ENCODE data around the gene SRPRB.

SRPRB gene

DNA sequence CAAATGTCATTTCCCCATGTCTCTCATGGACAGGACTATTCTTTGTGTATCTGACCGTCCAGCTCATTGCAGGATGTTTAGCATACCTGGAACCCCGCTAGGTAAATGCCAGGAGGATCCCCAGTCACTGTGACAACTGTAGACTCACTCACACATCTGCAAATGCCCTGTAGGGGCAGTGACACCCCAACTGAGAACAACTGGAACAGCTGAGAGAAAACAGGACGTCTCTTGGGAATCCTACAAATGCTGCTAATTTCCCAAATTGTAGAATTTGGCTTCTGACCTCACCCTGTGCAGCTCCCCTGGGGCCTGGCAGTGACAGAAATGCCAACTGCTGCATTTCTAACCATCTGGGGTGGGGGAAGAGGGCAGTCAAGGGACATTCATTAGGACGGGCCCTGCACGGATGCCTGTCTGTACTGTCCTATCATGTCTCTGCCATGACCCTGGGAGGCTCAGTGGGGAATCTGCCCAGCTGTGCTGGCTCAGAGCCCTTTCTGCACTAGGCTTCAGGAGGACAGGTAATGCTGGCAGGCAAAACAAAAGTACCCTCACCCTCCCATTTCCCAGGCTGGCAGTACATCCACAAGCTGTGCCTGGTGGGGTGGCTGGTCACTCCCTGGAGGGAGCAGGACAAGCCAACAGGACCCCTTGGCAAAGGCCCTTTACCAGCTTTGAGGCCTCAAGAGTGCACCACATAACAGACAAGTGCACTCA lies 59.7 kb downstream of the SRPRB start:
- Histone ChIP-seq H3K4me3 (ENCODE audit: low read length in 2 of 2) (no peak overlapping the region), H3K36me3 (replicated peaks in 1 of 2; ENCODE audit: control insufficient read depth in 2 of 2, insufficient read depth in 2 of 2, low read length in 2 of 2) (no peaks in the 10 kb centered on the region), H3K23ac (ENCODE audit: low read depth, low read length, poor library complexity) (no peak overlapping the region), H2BK12ac (ENCODE audit: low read length) (no peak overlapping the region), H3K4me1 (ENCODE audit: control insufficient read depth in 2 of 2, insufficient read depth in 1 of 2, low read depth in 1 of 2, low read length in 2 of 2) (peaks cover 0 to 5% of the 10 kb centered on the region in 2 donors), H2BK15ac (ENCODE audit: low read length) (no peak overlapping the region), H3K14ac (ENCODE audit: low read length) (no peak overlapping the region), H3K9ac (ENCODE audit: low read depth, low read length, poor library complexity) (no peak overlapping the region), H3K4me2 (ENCODE audit: insufficient read depth, low read length, poor library complexity, severe bottlenecking) (no peak overlapping the region), H2BK120ac (ENCODE audit: low read depth, low read length) (no peak overlapping the region), H2BK5ac (ENCODE audit: low read length) (no peak overlapping the region), H2AK5ac (ENCODE audit: low read depth, low read length) (no peak overlapping the region), H2AFZ (ENCODE audit: low read length) (no peak overlapping the region), H4K8ac (ENCODE audit: low read depth, low read length) (no peak overlapping the region), H4K91ac (ENCODE audit: low read depth, low read length, poor library complexity) (no peak overlapping the region), H3K9me3 (replicated peaks in 1 of 2; ENCODE audit: control insufficient read depth in 2 of 2, insufficient read depth in 1 of 2, low read depth in 1 of 2, low read length in 2 of 2) (no peaks in the 10 kb centered on the region), H3K27ac (replicated peaks; ENCODE audit: low read length) (no peak overlapping the region), H3K18ac (ENCODE audit: low read length) (peak overlapping the region; percentile 41), H3K27me3 (ENCODE audit: control insufficient read depth in 3 of 3, insufficient read depth in 3 of 3, low read depth in 1 of 3, low read length in 3 of 3) (peaks cover 0 to 31% (median 0%) of the 10 kb centered on the region in 3 experiments), H3K4ac (ENCODE audit: low read length) (no peak overlapping the region), H3K79me1 (ENCODE audit: low read depth, low read length) (peaks cover 1% of the 10 kb centered on the region)
- WGBS, 2 donors (ENCODE audit: extremely low coverage in 2 of 2, insufficient read length in 2 of 2, insufficient replicate concordance in 1 of 2), result no CpG with 5 or more reads among the region's 5 CpGs
- no peak for DNase-seq (ENCODE audit: low spot score)

DNA sequence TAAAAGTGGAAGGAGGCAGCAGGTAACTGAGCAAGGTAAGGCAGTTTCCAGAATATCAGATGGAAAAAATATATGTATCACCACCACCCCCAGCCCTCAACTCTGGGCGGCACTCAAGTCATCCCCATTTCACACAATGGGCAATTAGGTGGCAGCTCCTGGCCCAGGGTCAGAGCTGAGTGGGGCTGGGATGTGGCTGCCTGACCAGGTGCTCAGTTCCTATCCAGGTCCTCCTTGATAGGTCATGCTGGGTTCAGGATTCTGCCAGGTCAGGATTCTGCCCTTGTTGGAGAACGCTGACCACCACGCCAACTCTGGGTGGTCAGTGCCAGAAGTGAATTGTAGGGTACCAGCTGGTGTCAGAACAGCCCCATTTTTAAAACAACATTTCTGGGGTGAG lies 60.5 kb downstream of the SRPRB start:
- no peak overlapping the region for H3K4me3 ChIP-seq (ENCODE audit: low read length in 2 of 2)
- peak overlapping the region; percentile 0 for H3K9ac ChIP-seq (ENCODE audit: low read depth, low read length, poor library complexity)
- peaks cover 1% of the 10 kb centered on the region for H3K79me1 ChIP-seq (ENCODE audit: low read depth, low read length)
- H3K27me3 ChIP-seq (ENCODE audit: control insufficient read depth in 3 of 3, insufficient read depth in 3 of 3, low read depth in 1 of 3, low read length in 3 of 3), result peaks cover 0 to 30% (median 0%) of the 10 kb centered on the region in 3 experiments
- H3K4me2 ChIP-seq (ENCODE audit: insufficient read depth, low read length, poor library complexity, severe bottlenecking), result no peak overlapping the region
- no peak overlapping the region for H2BK5ac ChIP-seq (ENCODE audit: low read length)
- H4K91ac ChIP-seq (ENCODE audit: low read depth, low read length, poor library complexity), result no peak overlapping the region
- peaks cover 0 to 5% of the 10 kb centered on the region in 2 donors for H3K4me1 ChIP-seq (ENCODE audit: control insufficient read depth in 2 of 2, insufficient read depth in 1 of 2, low read depth in 1 of 2, low read length in 2 of 2)
- no peak overlapping the region for H3K23ac ChIP-seq (ENCODE audit: low read depth, low read length, poor library complexity)
- no peak overlapping the region for H3K14ac ChIP-seq (ENCODE audit: low read length)
- no peak overlapping the region for H3K18ac ChIP-seq (ENCODE audit: low read length)
- H2BK15ac ChIP-seq (ENCODE audit: low read length), result no peak overlapping the region
- H3K36me3 ChIP-seq (replicated peaks in 1 of 2; ENCODE audit: control insufficient read depth in 2 of 2, insufficient read depth in 2 of 2, low read length in 2 of 2), result no peaks in the 10 kb centered on the region
- no peak overlapping the region for H3K4ac ChIP-seq (ENCODE audit: low read length)
- no peak overlapping the region for H4K8ac ChIP-seq (ENCODE audit: low read depth, low read length)
- no peak overlapping the region for H2BK12ac ChIP-seq (ENCODE audit: low read length)
- H2BK120ac ChIP-seq (ENCODE audit: low read depth, low read length), result no peak overlapping the region
- WGBS, 2 donors (ENCODE audit: extremely low coverage in 2 of 2, insufficient read length in 2 of 2, insufficient replicate concordance in 1 of 2), result no CpG with 5 or more reads among the region's 3 CpGs
- DNase-seq (ENCODE audit: low spot score), result no peak
- H2AFZ ChIP-seq (ENCODE audit: low read length), result no peak overlapping the region
- no peaks in the 10 kb centered on the region for H3K9me3 ChIP-seq (replicated peaks in 1 of 2; ENCODE audit: control insufficient read depth in 2 of 2, insufficient read depth in 1 of 2, low read depth in 1 of 2, low read length in 2 of 2)
- H2AK5ac ChIP-seq (ENCODE audit: low read depth, low read length), result no peak overlapping the region
- no peak overlapping the region for H3K27ac ChIP-seq (replicated peaks; ENCODE audit: low read length)

DNA sequence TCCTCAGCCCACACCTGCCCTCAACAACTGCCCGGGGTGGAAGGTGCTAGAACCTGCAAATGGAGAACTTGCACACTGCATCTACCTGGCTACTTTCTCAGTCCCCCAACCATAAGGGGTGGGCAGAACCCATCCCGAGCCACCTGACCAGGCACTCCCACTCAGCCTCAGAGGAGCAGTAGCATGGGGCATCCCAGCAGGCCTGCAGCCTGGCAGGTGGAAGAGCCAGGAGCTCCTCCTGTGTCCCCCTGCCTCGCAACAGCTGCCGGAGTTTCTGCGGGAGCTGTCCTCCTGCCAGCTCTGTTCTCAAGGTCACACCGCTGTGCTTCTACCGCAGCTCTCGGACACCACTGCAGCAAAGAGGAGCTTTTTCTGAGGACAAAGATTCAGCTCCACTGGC lies 62.6 kb downstream of the SRPRB start:
- no peak for DNase-seq (ENCODE audit: low spot score)
- no peak overlapping the region for H3K9ac ChIP-seq (ENCODE audit: low read depth, low read length, poor library complexity)
- no peak overlapping the region for H3K14ac ChIP-seq (ENCODE audit: low read length)

DNA sequence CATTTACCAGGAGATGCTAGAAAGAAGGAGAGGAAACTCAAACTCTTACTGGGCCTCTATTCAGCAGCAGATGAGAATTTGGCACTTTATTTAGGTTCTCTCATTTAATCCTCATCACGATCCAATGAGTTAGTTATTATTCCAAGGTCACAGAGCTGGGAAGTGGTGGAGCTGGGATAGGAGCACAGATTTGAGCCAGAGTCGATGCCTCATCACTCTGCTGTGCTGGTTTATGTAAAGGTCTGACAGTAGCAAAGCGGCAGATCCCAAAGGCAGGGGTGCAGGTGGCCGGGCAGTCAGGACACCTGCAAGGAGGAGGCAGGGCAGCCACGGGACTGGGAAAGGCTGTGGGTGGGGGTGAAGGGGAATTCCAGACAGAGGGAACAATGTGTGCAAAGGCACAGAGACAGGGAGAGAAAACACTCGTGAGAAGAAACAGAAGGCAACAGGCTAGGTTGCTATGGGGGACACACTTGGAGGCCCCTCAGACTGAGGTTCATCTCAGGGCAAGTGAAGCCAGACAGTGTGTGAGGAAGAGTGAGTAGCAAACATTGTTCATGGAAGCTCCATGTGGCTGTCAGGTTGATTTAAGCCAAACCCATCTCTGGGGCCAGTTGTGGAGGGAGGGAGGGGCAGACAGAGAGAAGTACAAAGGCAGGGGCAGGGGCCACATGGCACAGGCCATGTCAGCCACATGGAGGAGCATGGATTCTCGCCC lies 63.3 kb downstream of the SRPRB start:
- no peak overlapping the region for H3K4me3 ChIP-seq (ENCODE audit: low read length in 2 of 2)
- no peak overlapping the region for H2BK15ac ChIP-seq (ENCODE audit: low read length)
- peaks cover 0 to 17% of the 10 kb centered on the region in 2 donors for H3K4me1 ChIP-seq (ENCODE audit: control insufficient read depth in 2 of 2, insufficient read depth in 1 of 2, low read depth in 1 of 2, low read length in 2 of 2)
- no peaks in the 10 kb centered on the region for H3K79me1 ChIP-seq (ENCODE audit: low read depth, low read length)
- no peak overlapping the region for H3K18ac ChIP-seq (ENCODE audit: low read length)
- H3K4ac ChIP-seq (ENCODE audit: low read length), result no peak overlapping the region
- no peak overlapping the region for H4K91ac ChIP-seq (ENCODE audit: low read depth, low read length, poor library complexity)
- H2BK120ac ChIP-seq (ENCODE audit: low read depth, low read length), result no peak overlapping the region
- H2BK5ac ChIP-seq (ENCODE audit: low read length), result no peak overlapping the region
- no peak overlapping the region for H4K8ac ChIP-seq (ENCODE audit: low read depth, low read length)
- H2AFZ ChIP-seq (ENCODE audit: low read length), result no peak overlapping the region
- peaks cover 0 to 29% (median 0%) of the 10 kb centered on the region in 3 experiments for H3K27me3 ChIP-seq (ENCODE audit: control insufficient read depth in 3 of 3, insufficient read depth in 3 of 3, low read depth in 1 of 3, low read length in 3 of 3)
- H3K36me3 ChIP-seq (replicated peaks in 1 of 2; ENCODE audit: control insufficient read depth in 2 of 2, insufficient read depth in 2 of 2, low read length in 2 of 2), result no peaks in the 10 kb centered on the region
- H3K14ac ChIP-seq (ENCODE audit: low read length), result no peak overlapping the region
- no peak overlapping the region for H2BK12ac ChIP-seq (ENCODE audit: low read length)
- H3K9me3 ChIP-seq (replicated peaks in 1 of 2; ENCODE audit: control insufficient read depth in 2 of 2, insufficient read depth in 1 of 2, low read depth in 1 of 2, low read length in 2 of 2), result no peaks in the 10 kb centered on the region
- H2AK5ac ChIP-seq (ENCODE audit: low read depth, low read length), result no peak overlapping the region
- H3K4me2 ChIP-seq (ENCODE audit: insufficient read depth, low read length, poor library complexity, severe bottlenecking), result no peak overlapping the region
- H3K9ac ChIP-seq (ENCODE audit: low read depth, low read length, poor library complexity), result no peak overlapping the region
- WGBS, 2 donors (ENCODE audit: extremely low coverage in 2 of 2, insufficient read length in 2 of 2, insufficient replicate concordance in 1 of 2), result no CpG with 5 or more reads among the region's 7 CpGs
- no peak overlapping the region for H3K23ac ChIP-seq (ENCODE audit: low read depth, low read length, poor library complexity)
- no peak for DNase-seq (ENCODE audit: low spot score)
- H3K27ac ChIP-seq (replicated peaks; ENCODE audit: low read length), result no peak overlapping the region

More for the DNA sequence above, 62.6 kb downstream of the SRPRB start:
- H3K4me1 ChIP-seq (ENCODE audit: control insufficient read depth in 2 of 2, insufficient read depth in 1 of 2, low read depth in 1 of 2, low read length in 2 of 2), result peaks cover 0 to 15% of the 10 kb centered on the region in 2 donors
- H3K4me2 ChIP-seq (ENCODE audit: insufficient read depth, low read length, poor library complexity, severe bottlenecking), result no peak overlapping the region
- no peaks in the 10 kb centered on the region for H3K36me3 ChIP-seq (replicated peaks in 1 of 2; ENCODE audit: control insufficient read depth in 2 of 2, insufficient read depth in 2 of 2, low read length in 2 of 2)
- H4K8ac ChIP-seq (ENCODE audit: low read depth, low read length), result no peak overlapping the region
- H2AK5ac ChIP-seq (ENCODE audit: low read depth, low read length), result no peak overlapping the region
- no CpG with 5 or more reads among the region's 8 CpGs for WGBS, 2 donors (ENCODE audit: extremely low coverage in 2 of 2, insufficient read length in 2 of 2, insufficient replicate concordance in 1 of 2)
- no peak overlapping the region for H2BK12ac ChIP-seq (ENCODE audit: low read length)
- peaks cover 0 to 29% (median 0%) of the 10 kb centered on the region in 3 experiments for H3K27me3 ChIP-seq (ENCODE audit: control insufficient read depth in 3 of 3, insufficient read depth in 3 of 3, low read depth in 1 of 3, low read length in 3 of 3)
- H3K79me1 ChIP-seq (ENCODE audit: low read depth, low read length), result no peaks in the 10 kb centered on the region
- no peak overlapping the region for H2BK120ac ChIP-seq (ENCODE audit: low read depth, low read length)
- no peak overlapping the region for H3K18ac ChIP-seq (ENCODE audit: low read length)
- H2BK5ac ChIP-seq (ENCODE audit: low read length), result no peak overlapping the region
- no peak overlapping the region for H2AFZ ChIP-seq (ENCODE audit: low read length)
- no peak overlapping the region for H3K4ac ChIP-seq (ENCODE audit: low read length)
- no peak overlapping the region for H3K4me3 ChIP-seq (ENCODE audit: low read length in 2 of 2)
- H2BK15ac ChIP-seq (ENCODE audit: low read length), result no peak overlapping the region
- no peaks in the 10 kb centered on the region for H3K9me3 ChIP-seq (replicated peaks in 1 of 2; ENCODE audit: control insufficient read depth in 2 of 2, insufficient read depth in 1 of 2, low read depth in 1 of 2, low read length in 2 of 2)
- H3K27ac ChIP-seq (replicated peaks; ENCODE audit: low read length), result no peak overlapping the region
- no peak overlapping the region for H4K91ac ChIP-seq (ENCODE audit: low read depth, low read length, poor library complexity)
- H3K23ac ChIP-seq (ENCODE audit: low read depth, low read length, poor library complexity), result no peak overlapping the region
